HEK293 (cell line): ENCODE measurements around the gene ARHGAP10.

Source experiments
- GFI1B ChIP-seq: fragments of 450-650 bp; formaldehyde crosslinking; IDR thresholded peaks from 2 replicates; pipeline ENCODE4 v1.5.1; 2016; ENCODE audit warnings: missing biosample characterization, missing genetic modification characterization
- OSR2 ChIP-seq: fragments of 450-650 bp; formaldehyde crosslinking; IDR thresholded peaks from 2 replicates; pipeline ENCODE4 v1.5.1; 2016; ENCODE audit warnings: missing biosample characterization, missing genetic modification characterization
- SALL2 ChIP-seq: fragments of 450-650 bp; formaldehyde crosslinking; IDR thresholded peaks from 2 replicates; pipeline ENCODE4 v1.5.0; 2017; ENCODE audit warnings: missing biosample characterization, mild to moderate bottlenecking, missing genetic modification characterization, borderline replicate concordance
- ZNF10 ChIP-seq: fragments of 450-650 bp; formaldehyde crosslinking; IDR thresholded peaks from 2 replicates; pipeline ENCODE4 v1.5.1; 2017; ENCODE audit warnings: missing biosample characterization, missing genetic modification characterization
- ZNF114 ChIP-seq: fragments of 450-650 bp; formaldehyde crosslinking; IDR thresholded peaks from 2 replicates; pipeline ENCODE4 v1.5.0; 2017; ENCODE audit warnings: missing biosample characterization, missing genetic modification characterization
- ZNF138 ChIP-seq: fragments of 450-650 bp; formaldehyde crosslinking; IDR thresholded peaks from 2 replicates; pipeline ENCODE4 v1.5.1; 2016; ENCODE audit warnings: missing biosample characterization, missing genetic modification characterization, borderline replicate concordance
- ZNF302 ChIP-seq: fragments of 450-650 bp; formaldehyde crosslinking; IDR thresholded peaks from 2 replicates; pipeline ENCODE4 v1.5.1; 2016; ENCODE audit warnings: missing biosample characterization, missing genetic modification characterization, low read depth
- ZNF335 ChIP-seq: fragments of 450-650 bp; formaldehyde crosslinking; conservative IDR thresholded peaks from 2 replicates; pipeline ENCODE4 v1.5.1; 2016; ENCODE audit warnings: missing biosample characterization, missing genetic modification characterization
- ZNF626 ChIP-seq: fragments of 450-650 bp; sonication (Bioruptor Pico); formaldehyde crosslinking; IDR thresholded peaks from 2 replicates; pipeline ENCODE4 v1.5.1; 2018; ENCODE audit warnings: missing biosample characterization, missing genetic modification characterization, inconsistent platforms
- ZNF629 ChIP-seq: fragments of 450-650 bp; formaldehyde crosslinking; IDR thresholded peaks from 2 replicates; pipeline ENCODE4 v1.5.1; 2017; ENCODE audit warnings: missing biosample characterization, missing genetic modification characterization
- ZNF791 ChIP-seq: fragments of 450-650 bp; formaldehyde crosslinking; IDR thresholded peaks from 2 replicates; pipeline ENCODE4 v1.5.1; 2016; ENCODE audit warnings: missing biosample characterization, missing genetic modification characterization
- ZNF837 ChIP-seq: fragments of 450-650 bp; formaldehyde crosslinking; IDR thresholded peaks from 2 replicates; pipeline ENCODE4 v1.5.1; 2016; ENCODE audit warnings: missing biosample characterization, missing genetic modification characterization
- ZSCAN30 ChIP-seq: fragments of 450-650 bp; IDR thresholded peaks from 2 replicates; pipeline ENCODE4 v1.5.1; 2018; ENCODE audit warnings: missing biosample characterization, mild to moderate bottlenecking, missing genetic modification characterization, moderate library complexity
- TF ChIP-seq, protein P1 (sequence below): fragments of 450-650 bp; formaldehyde crosslinking; IDR thresholded peaks from 2 replicates; pipeline ENCODE4 v1.5.1; 2016; ENCODE audit warnings: missing biosample characterization, missing genetic modification characterization
- TF ChIP-seq, protein P2 (sequence below): fragments of 450-650 bp; formaldehyde crosslinking; IDR thresholded peaks from 2 replicates; pipeline ENCODE4 v1.5.1; 2016; ENCODE audit warnings: missing biosample characterization, missing genetic modification characterization
- TF ChIP-seq, protein P3 (sequence below): fragments of 450-650 bp; formaldehyde crosslinking; IDR thresholded peaks from 2 replicates; pipeline ENCODE4 v1.5.1; 2016; ENCODE audit warnings: missing biosample characterization, missing genetic modification characterization
- TF ChIP-seq, protein P4 (sequence below): fragments of 450-650 bp; formaldehyde crosslinking; IDR thresholded peaks from 2 replicates; pipeline ENCODE4 v1.5.1; 2016; ENCODE audit warnings: missing biosample characterization, missing genetic modification characterization
- TF ChIP-seq, protein P5 (sequence below): fragments of 450-650 bp; formaldehyde crosslinking; IDR thresholded peaks from 2 replicates; pipeline ENCODE4 v1.5.1; 2016; ENCODE audit warnings: missing biosample characterization, missing genetic modification characterization, low read depth
- TF ChIP-seq, protein P6 (sequence below): fragments of 450-650 bp; formaldehyde crosslinking; IDR thresholded peaks from 2 replicates; pipeline ENCODE4 v1.5.1; 2017; ENCODE audit warnings: missing biosample characterization, missing genetic modification characterization

ARHGAP10 gene

DNA sequence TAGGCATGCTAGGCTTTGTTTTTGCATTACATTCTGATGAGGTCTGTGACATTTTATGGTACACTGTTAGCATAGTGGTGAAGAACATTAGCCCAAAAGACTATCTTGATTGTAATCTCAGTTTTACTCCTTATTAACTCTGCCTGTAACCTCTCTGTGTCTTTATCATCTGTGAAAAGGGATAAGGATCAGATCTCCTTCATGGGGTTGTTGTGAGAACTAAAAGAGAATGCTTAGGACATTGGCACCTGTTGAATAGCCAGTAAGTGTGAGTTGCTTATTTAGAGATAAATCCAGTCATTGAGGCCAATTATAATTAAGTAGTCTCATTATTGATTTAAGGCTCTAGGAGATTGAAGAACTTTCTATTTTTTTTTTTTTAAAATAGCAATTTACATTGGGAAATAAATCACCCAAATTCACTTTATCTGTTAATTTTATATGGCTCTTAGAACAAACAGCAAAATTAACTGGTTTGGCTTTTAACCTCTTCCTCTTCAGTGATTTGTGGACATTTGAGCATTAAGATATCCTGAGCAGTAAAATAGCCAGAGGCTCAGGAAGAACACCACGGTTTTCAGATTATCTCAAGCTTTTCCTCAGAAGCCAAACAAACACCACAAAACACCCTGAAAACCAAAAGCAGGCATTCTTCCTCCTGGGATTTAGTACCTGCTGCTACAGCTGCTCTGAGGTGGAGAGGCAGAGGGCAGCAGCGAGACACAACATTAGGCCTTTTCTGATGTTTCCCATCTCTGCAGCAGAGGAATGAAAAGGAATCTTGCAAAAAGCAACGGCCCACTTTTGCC is 192.9 kb downstream of the ARHGAP10 start (continued):
- TF ChIP-seq ZNF791 (tag by site-specific recombination) (no peak), GFI1B (peak; percentile 14; the same call in 1 of the 2 replicates), ZNF138 (no peak), ZNF626 (tag by site-specific recombination) (no peak), ZNF335 (tag by site-specific recombination) (no peak), ZNF302 (tag by site-specific recombination) (no peak), ZNF114 (tag by site-specific recombination) (no peak), ZNF629 (tag by site-specific recombination) (0 out of 2 replicates have a peak, but pooled peaks have one; percentile 32), ZSCAN30 (tag by site-specific recombination) (0 out of 2 replicates have a peak, but pooled peaks have one; percentile 40), OSR2 (peak; percentile 55), SALL2 (tag by site-specific recombination) (no peak), ZNF837 (tag by site-specific recombination) (no peak), ZNF10 (tag by site-specific recombination) (no peak)
- TF ChIP-seq, protein P1, sequence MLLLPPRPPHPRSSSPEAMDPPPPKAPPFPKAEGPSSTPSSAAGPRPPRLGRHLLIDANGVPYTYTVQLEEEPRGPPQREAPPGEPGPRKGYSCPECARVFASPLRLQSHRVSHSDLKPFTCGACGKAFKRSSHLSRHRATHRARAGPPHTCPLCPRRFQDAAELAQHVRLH (tag by site-specific recombination): peak; percentile 69; the same call in 1 of the 2 replicates
- TF ChIP-seq, protein P2, sequence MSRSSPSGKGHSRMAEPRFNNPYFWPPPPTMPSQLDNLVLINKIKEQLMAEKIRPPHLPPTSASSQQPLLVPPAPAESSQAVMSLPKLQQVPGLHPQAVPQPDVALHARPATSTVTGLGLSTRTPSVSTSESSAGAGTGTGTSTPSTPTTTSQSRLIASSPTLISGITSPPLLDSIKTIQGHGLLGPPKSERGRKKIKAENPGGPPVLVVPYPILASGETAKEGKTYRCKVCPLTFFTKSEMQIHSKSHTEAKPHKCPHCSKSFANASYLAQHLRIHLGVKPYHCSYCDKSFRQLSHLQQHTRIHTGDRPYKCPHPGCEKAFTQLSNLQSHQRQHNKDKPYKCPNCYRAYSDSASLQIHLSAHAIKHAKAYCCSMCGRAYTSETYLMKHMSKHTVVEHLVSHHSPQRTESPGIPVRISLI (tag by site-specific recombination): no peak
- TF ChIP-seq, protein P3, sequence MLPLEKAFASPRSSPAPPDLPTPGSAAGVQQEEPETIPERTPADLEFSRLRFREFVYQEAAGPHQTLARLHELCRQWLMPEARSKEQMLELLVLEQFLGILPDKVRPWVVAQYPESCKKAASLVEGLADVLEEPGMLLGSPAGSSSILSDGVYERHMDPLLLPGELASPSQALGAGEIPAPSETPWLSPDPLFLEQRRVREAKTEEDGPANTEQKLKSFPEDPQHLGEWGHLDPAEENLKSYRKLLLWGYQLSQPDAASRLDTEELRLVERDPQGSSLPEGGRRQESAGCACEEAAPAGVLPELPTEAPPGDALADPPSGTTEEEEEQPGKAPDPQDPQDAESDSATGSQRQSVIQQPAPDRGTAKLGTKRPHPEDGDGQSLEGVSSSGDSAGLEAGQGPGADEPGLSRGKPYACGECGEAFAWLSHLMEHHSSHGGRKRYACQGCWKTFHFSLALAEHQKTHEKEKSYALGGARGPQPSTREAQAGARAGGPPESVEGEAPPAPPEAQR (tag by site-specific recombination): no peak
- TF ChIP-seq, protein P4, sequence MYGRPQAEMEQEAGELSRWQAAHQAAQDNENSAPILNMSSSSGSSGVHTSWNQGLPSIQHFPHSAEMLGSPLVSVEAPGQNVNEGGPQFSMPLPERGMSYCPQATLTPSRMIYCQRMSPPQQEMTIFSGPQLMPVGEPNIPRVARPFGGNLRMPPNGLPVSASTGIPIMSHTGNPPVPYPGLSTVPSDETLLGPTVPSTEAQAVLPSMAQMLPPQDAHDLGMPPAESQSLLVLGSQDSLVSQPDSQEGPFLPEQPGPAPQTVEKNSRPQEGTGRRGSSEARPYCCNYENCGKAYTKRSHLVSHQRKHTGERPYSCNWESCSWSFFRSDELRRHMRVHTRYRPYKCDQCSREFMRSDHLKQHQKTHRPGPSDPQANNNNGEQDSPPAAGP (tag by site-specific recombination): no peak
- TF ChIP-seq, protein P5, sequence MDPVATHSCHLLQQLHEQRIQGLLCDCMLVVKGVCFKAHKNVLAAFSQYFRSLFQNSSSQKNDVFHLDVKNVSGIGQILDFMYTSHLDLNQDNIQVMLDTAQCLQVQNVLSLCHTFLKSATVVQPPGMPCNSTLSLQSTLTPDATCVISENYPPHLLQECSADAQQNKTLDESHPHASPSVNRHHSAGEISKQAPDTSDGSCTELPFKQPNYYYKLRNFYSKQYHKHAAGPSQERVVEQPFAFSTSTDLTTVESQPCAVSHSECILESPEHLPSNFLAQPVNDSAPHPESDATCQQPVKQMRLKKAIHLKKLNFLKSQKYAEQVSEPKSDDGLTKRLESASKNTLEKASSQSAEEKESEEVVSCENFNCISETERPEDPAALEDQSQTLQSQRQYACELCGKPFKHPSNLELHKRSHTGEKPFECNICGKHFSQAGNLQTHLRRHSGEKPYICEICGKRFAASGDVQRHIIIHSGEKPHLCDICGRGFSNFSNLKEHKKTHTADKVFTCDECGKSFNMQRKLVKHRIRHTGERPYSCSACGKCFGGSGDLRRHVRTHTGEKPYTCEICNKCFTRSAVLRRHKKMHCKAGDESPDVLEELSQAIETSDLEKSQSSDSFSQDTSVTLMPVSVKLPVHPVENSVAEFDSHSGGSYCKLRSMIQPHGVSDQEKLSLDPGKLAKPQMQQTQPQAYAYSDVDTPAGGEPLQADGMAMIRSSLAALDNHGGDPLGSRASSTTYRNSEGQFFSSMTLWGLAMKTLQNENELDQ (tag by site-specific recombination): no peak
- TF ChIP-seq, protein P6, sequence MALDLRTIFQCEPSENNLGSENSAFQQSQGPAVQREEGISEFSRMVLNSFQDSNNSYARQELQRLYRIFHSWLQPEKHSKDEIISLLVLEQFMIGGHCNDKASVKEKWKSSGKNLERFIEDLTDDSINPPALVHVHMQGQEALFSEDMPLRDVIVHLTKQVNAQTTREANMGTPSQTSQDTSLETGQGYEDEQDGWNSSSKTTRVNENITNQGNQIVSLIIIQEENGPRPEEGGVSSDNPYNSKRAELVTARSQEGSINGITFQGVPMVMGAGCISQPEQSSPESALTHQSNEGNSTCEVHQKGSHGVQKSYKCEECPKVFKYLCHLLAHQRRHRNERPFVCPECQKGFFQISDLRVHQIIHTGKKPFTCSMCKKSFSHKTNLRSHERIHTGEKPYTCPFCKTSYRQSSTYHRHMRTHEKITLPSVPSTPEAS (tag by site-specific recombination): no peak
